Measurements from ENCODE around the gene SEMA4C. TPM values are rescaled to one million over a fixed set of nuclear protein-coding genes. Genes with fewer than 3 reads are reported as not detected.

The SEMA4C gene
- total and polyA plus RNA-seq, 9 of the 15 experiments (the other 6 are each of a cell fraction or from before 2014, with no cell fraction given), result 0.32 to 59.7 (median 23.9) TPM

DNA sequence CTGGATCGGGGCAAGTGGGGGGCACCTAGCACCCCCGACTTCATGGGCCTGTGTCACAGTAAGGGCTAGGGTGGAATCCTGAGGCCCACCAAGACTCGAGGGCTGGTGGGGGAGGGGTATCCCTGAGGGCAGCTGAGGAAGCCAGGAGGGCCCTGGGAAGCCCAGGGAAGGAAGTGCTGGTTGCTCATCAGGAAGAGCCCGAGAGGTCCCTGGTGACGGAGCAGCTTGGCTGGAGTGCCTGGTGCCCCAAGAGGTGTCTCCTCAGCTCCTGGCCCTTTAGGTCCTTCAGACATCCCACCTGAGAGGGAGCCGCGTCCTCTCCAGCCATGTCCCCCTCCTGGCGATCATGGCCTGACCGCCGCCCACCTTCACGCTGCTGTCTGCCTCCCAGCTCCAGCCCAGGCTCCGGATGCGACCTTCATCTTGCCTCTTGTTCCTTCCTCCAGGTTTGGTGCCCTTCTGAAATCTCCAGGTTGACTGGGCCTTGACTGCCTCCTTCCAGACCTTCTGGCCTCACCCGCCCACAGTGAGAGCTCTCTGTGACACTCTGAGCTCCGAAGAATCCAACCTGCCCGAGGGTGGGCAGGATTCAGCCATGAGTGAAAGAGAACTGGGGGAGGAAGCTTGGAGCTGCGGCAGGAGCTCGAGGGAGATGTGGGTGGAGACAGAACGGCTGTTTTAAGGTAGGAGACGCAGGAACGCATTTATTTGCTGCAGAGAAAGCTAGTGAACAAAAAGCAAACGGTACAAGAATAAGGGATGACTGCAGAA, 42.7 kb upstream of the SEMA4C start (continued):
- TF ChIP-seq SMAD4 (CRISPR knock-in tag; conservative IDR thresholded peaks at IDR 0.05) (0 out of 2 replicates have a peak, but pooled peaks have one; percentile 2), ZBTB43 (CRISPR knock-in tag; IDR thresholded peaks at IDR 0.05) (no peak), ATF7 (IDR thresholded peaks at IDR 0.05) (no peak), TFAP4 (CRISPR knock-in tag; IDR thresholded peaks at IDR 0.05; ENCODE audit: borderline replicate concordance) (0 out of 2 replicates have a peak, but pooled peaks have one; percentile 18), EGR1 (conservative IDR thresholded peaks at IDR 0.05) (peak; percentile 23), RBFOX2 (IDR thresholded peaks at IDR 0.05; ENCODE audit: low read depth, low read length) (0 out of 2 replicates have a peak, but pooled peaks have one; percentile 12), ZNF592 (IDR thresholded peaks at IDR 0.05) (peak; percentile 52; the same call in 1 of the 2 replicates), CBFA2T2 (conservative IDR thresholded peaks at IDR 0.05) (no peak), JUNB (CRISPR knock-in tag; conservative IDR thresholded peaks at IDR 0.05) (0 out of 2 replicates have a peak, but pooled peaks have one; percentile 11), E2F8 (IDR thresholded peaks at IDR 0.05; ENCODE audit: low read depth, partially characterized antibody) (no peak), CHD1 (IDR thresholded peaks at IDR 0.05; ENCODE audit: low read length) (peak; percentile 22), POLR2G (IDR thresholded peaks at IDR 0.05; ENCODE audit: low read depth, low read length) (0 out of 2 replicates have a peak, but pooled peaks have one; percentile 24), SRSF7 (optimal IDR thresholded peaks at IDR 0.05; ENCODE audit: low read depth, low read length) (no peak), MLLT1 (IDR thresholded peaks at IDR 0.05) (0 out of 4 replicates have a peak, but pooled peaks of 1 of the 2 experiments have one; percentile 13), TAF15 (IDR thresholded peaks at IDR 0.05; ENCODE audit: low read depth, low read length) (no peak)
